Stimulated activated naive CD8-positive, alpha-beta T cell treated with anti-CD3 and anti-CD28 coated beads, Interleukin-15, Interleukin-2, amounts not matched to agents 100 ng/mL and 50 ng/mL, for 24 hours (primary cell): ENCODE measurements around the gene PTAFR.
A peak's percentile ranks its signal among the peaks of the same experiment; 100 is the strongest.

Experiments
- H3K27ac Mint-ChIP-seq: one replicate; pipeline ENCODE4 v1.8.0; 2021; ENCODE audit warnings: mild to moderate bottlenecking, mixed read lengths
- H3K27me3 Mint-ChIP-seq: one replicate; pipeline ENCODE4 v1.8.0; 2021; ENCODE audit warnings: mixed read lengths
- H3K36me3 Mint-ChIP-seq: one replicate; pipeline ENCODE4 v1.8.0; 2021; ENCODE audit warnings: low read depth, mixed read lengths
- H3K4me1 Mint-ChIP-seq: one replicate; pipeline ENCODE4 v1.8.0; 2021; ENCODE audit warnings: low read depth, mixed read lengths
- H3K4me3 Mint-ChIP-seq: one replicate; pipeline ENCODE4 v1.8.0; 2021; ENCODE audit warnings: mild to moderate bottlenecking, mixed read lengths
- H3K9me3 Mint-ChIP-seq: one replicate; pipeline ENCODE4 v1.8.0; 2021; ENCODE audit warnings: mixed read lengths

Gene PTAFR

GRCh38 chr1:28160782-28161266 lies 15.7 kb downstream of the PTAFR start:
- Mint-ChIP-seq H3K4me1 (no peaks in the 10 kb centered on the region), H3K27ac (no peak overlapping the region)

GRCh38 chr1:28159680-28160079 lies 16.8 kb downstream of the PTAFR start:
- no peaks in the 10 kb centered on the region for H3K9me3 Mint-ChIP-seq
- H3K4me1 Mint-ChIP-seq, result no peaks in the 10 kb centered on the region
- no peak overlapping the region for H3K4me3 Mint-ChIP-seq
- no peaks in the 10 kb centered on the region for H3K36me3 Mint-ChIP-seq
- peaks cover 29% of the 10 kb centered on the region for H3K27me3 Mint-ChIP-seq
- H3K27ac Mint-ChIP-seq, result no peak overlapping the region

More at GRCh38 chr1:28160782-28161266, 15.7 kb downstream of the PTAFR start:
- H3K4me3 Mint-ChIP-seq, result no peak overlapping the region
- H3K27me3 Mint-ChIP-seq, result peaks cover 34% of the 10 kb centered on the region
- H3K9me3 Mint-ChIP-seq, result no peaks in the 10 kb centered on the region
- no peaks in the 10 kb centered on the region for H3K36me3 Mint-ChIP-seq

GRCh38 chr1:28159243-28159642 lies 17.2 kb downstream of the PTAFR start:
- H3K27ac Mint-ChIP-seq, result no peak overlapping the region
- no peaks in the 10 kb centered on the region for H3K4me1 Mint-ChIP-seq
- no peaks in the 10 kb centered on the region for H3K9me3 Mint-ChIP-seq
- H3K36me3 Mint-ChIP-seq, result no peaks in the 10 kb centered on the region
- H3K4me3 Mint-ChIP-seq, result no peak overlapping the region
- peaks cover 25% of the 10 kb centered on the region for H3K27me3 Mint-ChIP-seq

GRCh38 chr1:28157894-28158293 lies 18.6 kb downstream of the PTAFR start:
- Mint-ChIP-seq H3K9me3 (no peaks in the 10 kb centered on the region), H3K4me1 (no peaks in the 10 kb centered on the region), H3K27ac (no peak overlapping the region)

GRCh38 chr1:28156821-28157220 lies 19.7 kb downstream of the PTAFR start:
- no peaks in the 10 kb centered on the region for H3K36me3 Mint-ChIP-seq
- peaks cover 17% of the 10 kb centered on the region for H3K27me3 Mint-ChIP-seq
- no peaks in the 10 kb centered on the region for H3K4me1 Mint-ChIP-seq
- no peak overlapping the region for H3K27ac Mint-ChIP-seq
- no peak overlapping the region for H3K4me3 Mint-ChIP-seq
- H3K9me3 Mint-ChIP-seq, result no peaks in the 10 kb centered on the region

More at GRCh38 chr1:28157894-28158293, 18.6 kb downstream of the PTAFR start:
- Mint-ChIP-seq H3K27me3 (peaks cover 22% of the 10 kb centered on the region), H3K36me3 (no peaks in the 10 kb centered on the region), H3K4me3 (no peak overlapping the region)

- H3K9me3 Mint-ChIP-seq, result no peaks in the 10 kb centered on the region
- no peaks in the 10 kb centered on the region for H3K4me1 Mint-ChIP-seq
- peaks cover 9% of the 10 kb centered on the region for H3K27me3 Mint-ChIP-seq
- no peak overlapping the region for H3K27ac Mint-ChIP-seq
- no peak overlapping the region for H3K4me3 Mint-ChIP-seq
- H3K36me3 Mint-ChIP-seq, result peaks cover 2% of the 10 kb centered on the region
These were observed 20.9 kb downstream of the PTAFR start for GRCh38 chr1:28155628-28156027.

DNA sequence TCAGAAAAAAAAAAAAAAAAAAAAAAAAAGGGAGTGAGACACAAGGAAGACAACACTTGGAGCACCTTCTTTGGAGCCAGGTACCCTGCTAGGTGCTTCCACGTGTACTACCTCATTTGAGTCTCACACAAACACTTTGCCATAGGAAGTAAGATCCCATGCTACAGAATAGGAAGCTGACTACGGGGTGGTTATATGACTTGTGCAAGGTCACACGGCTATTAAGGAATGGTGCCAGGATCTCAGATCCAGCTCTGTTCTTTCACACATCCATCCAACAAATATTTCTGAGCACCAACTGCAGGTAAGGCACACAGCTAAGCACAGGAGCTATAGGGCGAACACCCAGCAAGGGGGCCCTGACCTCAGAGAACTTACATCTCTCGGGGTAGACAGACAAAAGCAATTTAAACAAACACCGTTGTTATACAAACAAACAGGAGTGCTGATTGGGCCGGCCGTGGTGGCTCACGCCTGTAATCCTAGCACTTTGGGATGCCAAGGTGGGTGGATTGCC lies 22.4 kb downstream of the PTAFR start:
- Mint-ChIP-seq H3K27ac (no peak overlapping the region), H3K27me3 (peaks cover 8% of the 10 kb centered on the region), H3K9me3 (no peaks in the 10 kb centered on the region), H3K4me1 (no peaks in the 10 kb centered on the region), H3K4me3 (no peak overlapping the region), H3K36me3 (peaks cover 11% of the 10 kb centered on the region)

DNA sequence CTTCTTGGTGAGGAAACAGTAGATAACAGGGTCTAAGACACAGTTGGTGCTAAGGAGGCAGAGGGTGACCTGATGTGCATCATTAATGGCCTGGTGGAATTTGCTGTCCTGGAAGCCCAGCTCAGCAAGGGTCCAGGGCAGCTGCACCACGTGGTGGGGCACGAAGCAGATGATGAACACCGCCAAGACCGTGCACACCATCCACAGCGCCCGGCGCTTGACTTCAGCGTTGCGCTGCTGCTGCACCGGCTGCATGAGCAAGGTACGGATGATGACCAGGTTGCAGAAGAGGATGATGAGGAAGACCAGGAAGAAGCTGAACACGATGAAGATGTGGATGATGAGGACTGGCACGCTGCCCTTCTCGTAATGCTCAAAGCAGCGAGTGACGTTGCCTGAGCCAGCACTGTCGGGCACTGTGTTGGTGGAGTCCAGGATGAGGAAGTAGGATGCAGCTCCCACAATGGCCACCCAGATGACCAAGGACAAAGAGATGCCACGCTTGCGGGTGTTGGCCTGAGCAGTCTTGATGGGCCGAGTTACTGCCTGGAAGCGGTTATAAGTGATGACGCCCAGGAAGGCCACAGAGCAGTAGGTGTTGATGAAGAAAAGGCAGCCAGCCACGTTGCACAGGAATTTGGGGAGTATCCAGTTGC lies 26.2 kb downstream of the PTAFR start:
- H3K27me3 Mint-ChIP-seq, result peaks cover 3% of the 10 kb centered on the region
- H3K4me1 Mint-ChIP-seq, result no peaks in the 10 kb centered on the region
- no peaks in the 10 kb centered on the region for H3K9me3 Mint-ChIP-seq
- no peak overlapping the region for H3K27ac Mint-ChIP-seq
- no peak overlapping the region for H3K4me3 Mint-ChIP-seq
- peaks cover 11% of the 10 kb centered on the region for H3K36me3 Mint-ChIP-seq

GRCh38 chr1:28148880-28149195 lies 27.7 kb downstream of the PTAFR start:
- Mint-ChIP-seq H3K27ac (no peak overlapping the region), H3K9me3 (no peaks in the 10 kb centered on the region), H3K27me3 (peaks cover 3% of the 10 kb centered on the region), H3K4me1 (peaks cover 13% of the 10 kb centered on the region), H3K4me3 (no peak overlapping the region), H3K36me3 (peaks cover 11% of the 10 kb centered on the region)

GRCh38 chr1:28147264-28148094 lies 29.0 kb downstream of the PTAFR start:
- Mint-ChIP-seq H3K27me3 (no peaks in the 10 kb centered on the region), H3K27ac (no peak overlapping the region), H3K9me3 (no peaks in the 10 kb centered on the region), H3K4me3 (no peak overlapping the region), H3K4me1 (peaks cover 16% of the 10 kb centered on the region), H3K36me3 (peaks cover 11% of the 10 kb centered on the region)

DNA sequence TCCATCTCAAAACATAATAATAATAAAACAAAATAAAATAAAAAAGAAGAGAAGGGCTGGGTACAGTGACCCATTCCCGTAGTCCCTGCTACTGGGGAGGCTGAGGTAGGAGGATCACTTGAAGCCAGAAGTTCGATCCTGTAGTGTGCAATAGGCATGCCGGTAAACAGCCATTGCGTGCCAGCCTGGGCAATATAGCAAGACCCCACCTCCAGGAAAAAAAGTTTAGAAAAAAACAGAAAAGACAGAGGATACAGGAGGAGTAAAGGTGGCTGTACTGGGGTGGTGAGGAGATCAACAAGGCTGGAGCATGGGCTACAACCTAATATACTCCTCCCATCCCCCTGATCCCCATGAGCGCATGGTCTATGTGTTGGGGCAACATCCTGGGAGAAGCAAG lies 30.8 kb downstream of the PTAFR start:
- no peak overlapping the region for H3K27ac Mint-ChIP-seq
- H3K4me3 Mint-ChIP-seq, result no peak overlapping the region
- H3K9me3 Mint-ChIP-seq, result no peaks in the 10 kb centered on the region
- peaks cover 10% of the 10 kb centered on the region for H3K36me3 Mint-ChIP-seq
- no peaks in the 10 kb centered on the region for H3K27me3 Mint-ChIP-seq
- H3K4me1 Mint-ChIP-seq, result peaks cover 16% of the 10 kb centered on the region

- no peaks in the 10 kb centered on the region for H3K36me3 Mint-ChIP-seq
- no peak overlapping the region for H3K4me3 Mint-ChIP-seq
- H3K9me3 Mint-ChIP-seq, result no peaks in the 10 kb centered on the region
- H3K4me1 Mint-ChIP-seq, result peaks cover 16% of the 10 kb centered on the region
- peaks cover 2% of the 10 kb centered on the region for H3K27me3 Mint-ChIP-seq
- peak overlapping the region; percentile 56 for H3K27ac Mint-ChIP-seq
These were observed 32.0 kb downstream of the PTAFR start for GRCh38 chr1:28144203-28145135.

- Mint-ChIP-seq H3K27me3 (peaks cover 9% of the 10 kb centered on the region), H3K27ac (no peak overlapping the region), H3K4me3 (no peak overlapping the region), H3K4me1 (peaks cover 22% of the 10 kb centered on the region), H3K36me3 (no peaks in the 10 kb centered on the region), H3K9me3 (no peaks in the 10 kb centered on the region)
These were observed 32.8 kb downstream of the PTAFR start for GRCh38 chr1:28143496-28144202.

GRCh38 chr1:28141685-28142084 lies 34.8 kb downstream of the PTAFR start:
- H3K27me3 Mint-ChIP-seq, result peaks cover 11% of the 10 kb centered on the region
- H3K27ac Mint-ChIP-seq, result no peak overlapping the region
- no peaks in the 10 kb centered on the region for H3K36me3 Mint-ChIP-seq
- H3K4me1 Mint-ChIP-seq, result peaks cover 34% of the 10 kb centered on the region
- no peaks in the 10 kb centered on the region for H3K9me3 Mint-ChIP-seq
- no peak overlapping the region for H3K4me3 Mint-ChIP-seq
